IPS-NIHi11 (cell line): ENCODE data around the gene TMEM207.

ENCODE experiments used
- DNase-seq: peaks from one replicate; pipeline ENCODE4 v3.0.0; 2012; ENCODE audit warnings: mixed read lengths, low spot score

The TMEM207 gene

DNA sequence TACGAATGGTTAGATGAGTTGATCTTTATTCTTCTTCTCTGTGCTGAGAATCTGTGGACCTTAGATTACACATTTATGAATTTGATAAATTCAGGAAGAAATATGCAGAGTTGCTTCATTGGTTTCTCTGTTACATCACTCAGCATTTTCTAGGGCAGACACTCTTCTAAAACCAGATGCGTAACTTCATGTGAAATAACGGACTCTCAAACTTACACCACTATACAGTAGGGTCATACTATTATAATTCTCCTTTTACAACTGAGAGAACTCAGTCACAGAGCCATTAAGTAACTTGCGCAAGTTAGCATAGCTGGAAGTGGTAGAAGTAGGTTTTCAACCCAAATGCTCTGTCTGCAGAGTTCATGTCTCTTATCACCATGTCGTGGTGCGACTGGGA lies 5.7 kb downstream of the TMEM207 start:
- DNase-seq = no peak

DNA sequence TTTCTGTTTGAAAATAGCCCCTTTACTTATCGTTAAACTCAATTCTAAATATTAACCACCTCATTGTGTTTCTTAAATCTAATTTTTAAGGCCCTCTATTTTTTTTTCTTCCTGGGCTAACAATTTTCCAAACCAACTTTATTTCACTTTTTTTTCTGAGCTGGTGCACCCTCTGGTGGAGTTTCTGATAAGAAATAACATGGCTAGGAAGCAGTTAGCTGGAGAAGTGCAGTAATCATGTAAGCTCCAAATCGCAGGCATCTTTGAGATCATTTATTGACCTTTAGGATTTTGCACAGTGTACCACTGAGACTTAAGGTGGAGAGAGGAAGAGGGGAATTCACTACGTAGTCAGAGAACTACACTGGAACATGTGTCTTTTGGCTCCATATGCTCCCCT lies 6.4 kb downstream of the TMEM207 start:
- no peak for DNase-seq

DNA sequence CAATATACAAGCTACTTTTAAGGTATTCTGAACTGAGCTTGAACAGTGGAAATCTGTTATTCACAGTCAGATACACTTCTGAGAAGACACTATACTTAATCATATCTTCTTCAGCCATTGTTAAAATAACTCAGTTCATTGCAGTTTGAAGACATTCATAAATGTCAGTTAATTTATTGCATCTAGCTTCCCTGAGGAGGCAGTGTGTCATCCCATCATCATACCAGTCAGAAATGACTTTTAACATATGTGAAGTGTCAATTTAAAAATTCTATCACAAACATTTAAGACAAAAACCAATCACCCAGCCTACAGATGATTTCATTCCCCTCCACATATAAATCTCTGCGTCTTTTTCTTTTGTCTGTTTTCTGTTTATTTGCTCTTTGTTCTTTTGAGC lies 7.5 kb downstream of the TMEM207 start:
- DNase-seq = no peak

DNA sequence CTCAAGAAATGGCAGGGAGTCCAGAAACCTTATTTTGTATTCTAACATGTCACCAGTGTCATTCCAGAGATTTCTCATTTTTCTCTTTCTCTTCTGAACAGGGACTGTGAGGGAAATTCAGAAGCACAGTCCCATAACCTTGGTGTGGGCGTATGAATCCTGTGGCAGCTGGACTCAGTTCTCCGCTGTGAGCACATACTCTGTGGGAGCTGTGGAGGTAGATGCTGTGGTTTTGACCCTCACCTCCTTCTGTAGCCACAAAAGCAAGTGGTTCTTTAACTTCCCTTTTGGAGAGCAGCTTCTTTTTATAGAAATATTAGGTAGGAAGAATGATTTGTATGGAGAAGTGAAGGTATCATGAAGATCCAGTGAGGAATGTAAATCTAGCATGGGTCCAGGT lies 13.4 kb downstream of the TMEM207 start:
- no peak for DNase-seq

DNA sequence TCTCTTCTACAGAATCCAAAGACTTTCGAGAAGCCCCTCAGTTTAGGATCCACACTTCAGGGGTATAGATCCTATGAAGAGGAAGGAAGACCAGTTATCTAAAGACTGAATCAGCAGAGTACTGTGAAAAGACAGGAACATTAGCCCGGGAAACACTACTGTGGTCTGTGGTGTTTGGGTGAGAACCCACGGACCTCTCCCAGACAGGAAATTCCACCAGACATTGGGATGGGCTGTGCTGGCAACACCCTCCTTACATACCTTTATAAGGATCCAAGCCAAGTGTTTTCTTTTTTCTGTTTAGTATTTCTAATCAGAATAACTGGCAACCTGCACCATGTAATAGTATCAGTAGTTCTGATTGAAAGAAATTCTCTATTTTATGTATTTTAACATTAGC lies 14.1 kb downstream of the TMEM207 start:
- DNase-seq = no peak

DNA sequence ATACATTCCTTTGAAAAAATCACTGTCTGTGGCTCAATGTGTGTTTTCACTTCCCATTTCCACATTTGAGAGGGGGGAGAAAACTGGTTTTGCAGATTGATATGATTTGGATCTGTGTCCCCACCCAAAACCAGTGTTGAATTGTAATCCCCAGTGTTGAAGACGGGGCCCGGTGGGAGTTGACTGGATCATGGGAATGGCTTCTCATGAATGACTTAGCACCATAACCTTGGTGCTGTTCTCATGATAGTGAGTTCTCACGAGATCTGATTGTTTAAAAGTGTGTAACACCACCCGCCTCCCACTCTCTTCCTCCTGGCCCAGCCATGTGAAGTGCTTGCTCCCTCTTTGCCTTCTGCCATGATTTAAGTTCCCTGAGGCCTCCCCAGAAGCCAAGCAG lies 16.1 kb downstream of the TMEM207 start:
- no peak for DNase-seq

DNA sequence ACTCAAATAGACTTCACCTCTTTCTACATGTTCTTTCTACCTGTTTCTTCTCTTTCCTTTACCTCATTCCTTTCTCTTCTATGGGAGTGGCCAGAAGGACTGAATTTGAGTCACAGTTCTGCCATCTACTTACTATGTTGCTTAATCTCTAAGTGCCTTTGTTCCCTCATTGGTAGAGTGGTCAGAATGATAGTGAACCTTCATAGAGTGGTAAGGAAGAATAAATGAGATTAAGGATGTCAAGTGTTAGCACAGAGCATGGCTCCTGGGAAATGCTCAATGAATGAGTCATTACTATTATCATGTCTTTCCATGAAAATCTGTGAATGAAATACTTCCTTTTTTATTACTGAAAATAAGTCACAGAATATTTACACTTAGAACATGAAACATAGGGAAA lies 17.5 kb downstream of the TMEM207 start:
- DNase-seq = no peak

DNA sequence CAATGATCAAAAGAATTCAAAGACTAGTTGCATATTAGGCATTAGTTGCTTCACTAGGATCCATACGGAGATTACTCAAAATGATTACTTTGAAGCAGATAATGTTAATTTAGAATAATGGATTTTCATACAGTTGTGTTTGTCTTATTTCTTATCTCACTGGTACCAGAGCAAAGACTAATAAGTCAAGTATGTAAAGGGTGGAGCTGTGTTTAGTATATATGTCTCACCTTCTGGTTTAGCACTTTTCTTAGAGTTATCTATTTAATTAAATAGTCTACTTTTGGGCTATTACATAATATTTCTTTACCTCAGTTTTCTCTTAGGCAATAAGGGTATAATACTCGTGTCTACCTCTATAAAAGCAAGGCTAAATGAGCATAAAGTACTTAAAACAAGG lies 18.8 kb downstream of the TMEM207 start:
- no peak for DNase-seq

DNA sequence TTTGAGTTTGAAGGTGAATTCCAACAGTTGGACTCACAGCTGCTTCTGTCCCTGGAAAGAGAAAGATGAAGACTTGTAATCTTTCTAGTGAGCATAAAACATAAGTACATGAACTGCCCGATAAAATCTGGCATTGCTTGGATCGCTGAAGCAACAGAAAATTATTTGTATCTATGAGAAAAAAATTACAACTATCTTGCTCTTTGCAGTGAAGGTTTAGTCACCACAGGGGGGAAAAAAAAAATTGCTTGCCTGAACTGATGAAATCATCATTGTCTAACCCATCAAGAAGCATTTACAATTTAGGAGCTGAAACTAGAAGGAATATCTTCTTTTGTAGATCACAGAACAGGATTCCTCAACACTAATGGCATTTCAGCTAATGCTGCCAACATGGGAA lies 20.0 kb downstream of the TMEM207 start:
- no peak for DNase-seq

DNA sequence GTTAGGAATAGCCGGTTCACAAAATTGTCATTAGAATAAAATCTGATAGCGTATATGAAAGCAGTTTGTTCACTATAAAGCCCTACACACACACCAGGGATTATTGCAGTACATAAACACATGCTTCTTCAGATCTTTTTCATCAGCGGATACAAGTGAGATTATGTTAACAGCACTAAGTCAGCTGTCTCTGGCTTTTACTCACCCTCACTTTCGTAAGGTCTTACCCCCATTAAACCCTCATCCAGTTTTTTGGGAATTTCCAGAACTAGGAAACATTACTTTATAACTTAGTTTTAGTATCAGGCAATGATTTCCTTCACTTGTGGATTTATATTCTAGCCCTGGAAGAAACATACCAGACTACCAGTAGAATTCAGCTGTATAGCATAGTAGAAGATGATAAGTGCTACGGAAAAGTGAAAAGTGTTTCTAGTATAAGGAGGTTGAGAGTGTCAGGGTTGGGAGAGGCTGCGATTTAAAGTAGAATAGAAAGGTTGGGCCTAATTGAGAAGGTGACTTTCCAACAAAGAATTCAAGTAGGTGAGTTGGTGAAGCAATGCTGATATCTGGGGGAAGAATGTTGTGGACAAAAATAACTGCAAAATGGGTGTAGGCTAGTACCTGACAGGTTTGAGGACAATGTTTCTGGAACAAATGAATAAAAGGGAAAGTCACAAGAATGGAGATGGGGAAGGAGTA lies 22.7 kb downstream of the TMEM207 start:
- no peak for DNase-seq

DNA sequence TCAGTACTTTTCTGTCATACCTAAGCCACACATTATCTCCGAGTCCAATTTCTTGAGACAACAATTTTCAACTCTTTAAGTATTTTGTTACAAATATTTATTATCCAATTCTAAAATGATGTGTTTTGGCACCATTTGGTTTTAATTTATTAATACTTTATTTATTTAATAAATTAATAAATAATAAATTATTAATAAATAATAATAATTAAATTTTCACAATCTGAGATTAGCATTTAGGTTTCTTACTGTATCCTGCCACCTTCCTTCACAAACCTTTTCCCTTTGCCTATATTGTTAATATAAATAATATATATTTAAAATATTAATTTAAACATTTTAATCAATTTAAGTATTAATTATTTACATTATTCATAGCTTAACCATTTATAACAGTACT lies 23.9 kb downstream of the TMEM207 start:
- no peak for DNase-seq

DNA sequence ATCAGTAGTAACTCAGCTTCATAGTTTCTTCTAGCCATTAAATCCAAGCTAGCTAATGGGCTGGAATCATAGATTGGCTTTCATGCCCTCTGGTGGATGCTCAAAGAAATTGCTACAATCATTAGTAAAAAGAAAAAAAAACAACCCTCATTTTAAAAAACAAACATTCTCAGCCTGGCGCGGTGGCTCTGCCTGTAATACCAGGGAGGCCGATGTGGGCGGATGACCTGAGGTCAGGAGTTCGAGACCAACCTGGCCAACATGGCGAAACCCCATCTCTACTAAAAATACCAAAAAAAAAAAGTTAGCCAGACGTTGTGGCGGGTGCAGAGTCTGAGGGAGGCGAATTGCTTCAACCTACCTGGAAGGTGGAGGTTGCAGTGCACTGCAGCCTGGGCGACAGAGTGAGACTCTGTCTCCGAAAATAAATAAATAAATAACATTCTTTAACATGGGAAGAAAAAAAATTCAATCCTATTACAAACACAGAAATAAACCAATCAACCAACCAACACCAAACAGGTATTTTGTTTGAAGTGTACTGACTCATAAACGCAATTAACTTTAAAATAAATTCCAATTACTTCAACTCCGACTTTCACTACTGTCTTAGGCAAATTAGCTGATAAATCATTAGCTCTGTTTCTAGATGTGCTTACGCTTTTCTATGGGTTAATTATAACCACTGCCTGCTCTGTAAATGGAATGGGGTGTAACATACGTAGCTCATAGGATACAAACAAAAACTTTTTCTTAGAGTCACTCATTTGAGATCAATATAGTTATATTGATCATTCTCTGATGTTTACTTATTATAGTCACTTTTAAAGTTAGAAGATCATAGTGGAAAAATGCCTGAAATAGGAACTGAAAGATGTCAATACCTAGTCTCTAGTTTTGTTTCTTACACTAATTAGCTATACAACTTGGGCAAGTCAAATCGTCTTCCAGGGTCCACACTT lies 24.9 kb downstream of the TMEM207 start:
- peak; percentile 60 for DNase-seq

DNA sequence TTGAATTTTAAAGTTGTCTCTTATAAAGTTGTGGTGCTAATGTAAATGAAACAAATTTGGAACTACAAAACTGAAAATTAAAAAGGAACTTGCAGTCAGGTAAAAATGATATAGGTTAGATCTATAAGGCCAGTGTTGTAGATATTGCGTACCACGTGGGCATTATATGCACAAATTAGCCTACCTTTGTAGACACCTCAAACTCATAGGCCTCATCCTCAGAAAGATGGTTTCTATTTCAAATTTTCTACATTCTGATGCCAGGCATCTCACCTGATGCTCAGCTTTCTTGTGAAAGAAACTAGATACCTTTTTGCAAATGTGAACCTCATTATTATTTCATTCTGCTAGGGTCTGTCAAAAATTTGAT lies 25.6 kb downstream of the TMEM207 start:
- no peak for DNase-seq

DNA sequence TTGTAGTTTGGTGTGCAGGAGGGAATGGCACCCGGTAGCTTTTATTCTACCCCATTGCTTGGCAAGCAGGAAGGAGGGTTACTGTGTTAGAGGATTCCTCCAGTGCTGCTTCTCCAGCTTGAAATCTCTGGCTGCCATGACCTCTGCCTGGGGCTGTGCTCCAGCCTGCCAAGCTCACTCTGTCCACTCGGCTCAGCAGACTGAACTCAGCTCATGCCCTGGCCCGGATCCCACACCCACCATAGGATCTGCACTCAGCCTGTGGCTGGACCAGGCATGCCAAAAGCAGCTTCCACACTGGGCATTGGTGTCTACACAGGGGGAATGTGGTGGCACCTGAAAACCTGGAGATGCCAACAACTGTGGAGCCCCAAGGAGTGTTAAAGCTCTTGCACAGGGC lies 35.4 kb downstream of the TMEM207 start:
- DNase-seq = no peak

DNA sequence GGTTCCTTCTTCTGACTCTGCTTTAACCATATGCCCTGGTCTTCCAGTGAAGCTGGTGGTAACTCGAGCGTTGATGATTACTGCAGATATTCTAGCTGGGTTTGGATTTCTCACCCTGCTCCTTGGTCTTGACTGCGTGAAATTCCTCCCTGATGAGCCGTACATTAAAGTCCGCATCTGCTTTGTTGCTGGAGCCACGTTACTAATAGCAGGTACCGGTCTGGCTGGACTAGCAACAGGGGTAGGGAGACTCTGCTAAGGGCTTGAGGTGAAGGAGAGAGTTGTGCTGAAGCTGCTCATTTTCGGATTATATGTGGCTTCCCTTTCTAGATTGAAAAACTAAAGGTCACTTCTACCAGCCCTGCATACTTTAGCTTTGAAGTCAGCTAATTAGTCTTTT lies 45.0 kb downstream of the TMEM207 start:
- DNase-seq = no peak

DNA sequence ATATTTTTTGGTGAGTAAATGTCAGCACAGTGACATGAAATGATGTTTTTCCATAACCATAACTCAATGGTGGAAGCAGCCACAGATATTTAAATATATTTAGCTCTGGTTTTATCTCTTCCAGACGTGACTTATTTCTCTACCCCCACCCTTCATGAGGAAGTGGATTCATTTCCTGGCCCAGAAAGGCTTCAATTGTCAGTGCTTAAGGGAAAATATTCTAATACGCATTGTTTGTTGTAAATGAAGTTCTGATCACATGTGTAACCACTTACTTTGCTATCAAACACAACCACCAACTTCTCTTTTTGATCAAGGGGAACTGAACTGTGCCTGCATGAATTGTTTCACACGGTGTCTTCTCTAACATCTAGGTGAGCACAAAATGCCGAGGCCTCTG lies 47.7 kb downstream of the TMEM207 start:
- DNase-seq = no peak

DNA sequence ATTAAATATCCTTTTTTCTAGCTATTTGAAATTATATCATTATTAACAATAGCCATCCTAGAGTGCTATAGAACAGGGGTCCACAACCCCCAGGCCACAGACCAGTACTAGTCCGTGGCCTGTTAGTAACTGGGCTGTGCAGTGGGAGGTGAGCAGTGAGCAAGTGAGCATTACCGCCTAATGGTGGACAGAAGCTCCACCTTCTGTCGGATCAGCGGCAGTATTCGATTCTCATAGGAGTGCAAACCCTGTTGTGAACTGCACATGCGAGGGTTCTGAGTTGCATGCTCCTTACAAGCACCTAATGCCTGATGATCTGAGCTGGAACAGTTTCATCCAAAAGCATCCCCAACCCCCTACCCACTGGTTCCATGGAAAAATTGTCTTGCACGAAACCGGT lies 50.0 kb downstream of the TMEM207 start:
- no peak for DNase-seq

DNA sequence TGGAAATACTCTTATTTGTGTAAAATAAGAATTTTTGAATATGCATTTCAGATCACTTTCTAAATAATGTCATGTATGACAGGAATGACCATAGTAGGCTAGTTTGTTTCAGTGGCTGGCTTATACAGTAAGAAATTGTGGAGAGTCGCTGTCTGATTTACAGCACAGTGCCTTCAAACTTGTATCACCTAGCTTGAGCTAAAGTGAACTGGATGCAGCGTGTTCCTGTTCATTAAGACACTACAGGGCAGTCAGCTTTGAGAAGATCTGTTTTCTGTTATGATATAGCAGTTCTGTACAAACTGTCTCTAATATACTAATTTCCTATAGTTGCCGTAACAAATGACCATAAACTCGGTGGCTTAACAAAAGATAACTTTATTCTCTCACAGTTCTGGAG lies 51.8 kb downstream of the TMEM207 start:
- no peak for DNase-seq

DNA sequence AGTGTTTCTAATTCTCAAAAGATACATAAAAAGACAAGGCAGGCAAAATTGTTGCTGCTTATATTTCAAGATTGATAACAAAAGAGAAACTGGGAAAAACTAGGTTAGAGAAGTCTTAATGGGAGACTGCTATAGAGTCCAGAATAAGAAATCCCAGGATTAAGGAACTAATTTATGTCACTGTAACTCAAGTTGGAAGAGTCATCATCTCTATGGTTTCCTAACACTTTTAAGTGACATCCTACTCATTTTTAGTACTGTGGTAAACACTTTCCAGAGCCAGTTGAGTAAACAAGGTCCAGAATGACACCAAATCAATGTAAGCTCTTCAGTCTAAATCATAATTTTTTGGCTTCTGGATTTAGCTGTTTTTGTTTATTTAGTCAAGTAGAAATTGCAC lies 53.7 kb downstream of the TMEM207 start:
- no peak for DNase-seq

DNA sequence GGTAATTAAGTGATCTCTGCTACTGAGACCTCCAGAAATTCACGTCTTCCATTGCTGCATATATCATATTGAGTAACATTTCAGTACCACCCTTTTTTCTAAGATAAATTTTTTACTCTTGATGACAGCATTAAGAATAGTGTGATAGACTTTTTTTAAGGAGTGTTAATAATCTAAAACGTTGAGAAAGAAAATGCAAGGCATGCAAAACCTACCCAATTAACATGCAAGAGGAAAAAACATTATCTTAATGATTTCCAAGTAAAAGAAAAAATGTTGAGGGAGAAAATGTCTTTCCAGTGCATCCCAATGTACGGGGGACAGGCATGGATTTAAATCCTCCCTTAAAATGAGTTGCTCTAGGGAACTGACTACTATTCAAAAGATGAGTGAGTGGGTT lies 61.0 kb downstream of the TMEM207 start:
- DNase-seq = no peak

DNA sequence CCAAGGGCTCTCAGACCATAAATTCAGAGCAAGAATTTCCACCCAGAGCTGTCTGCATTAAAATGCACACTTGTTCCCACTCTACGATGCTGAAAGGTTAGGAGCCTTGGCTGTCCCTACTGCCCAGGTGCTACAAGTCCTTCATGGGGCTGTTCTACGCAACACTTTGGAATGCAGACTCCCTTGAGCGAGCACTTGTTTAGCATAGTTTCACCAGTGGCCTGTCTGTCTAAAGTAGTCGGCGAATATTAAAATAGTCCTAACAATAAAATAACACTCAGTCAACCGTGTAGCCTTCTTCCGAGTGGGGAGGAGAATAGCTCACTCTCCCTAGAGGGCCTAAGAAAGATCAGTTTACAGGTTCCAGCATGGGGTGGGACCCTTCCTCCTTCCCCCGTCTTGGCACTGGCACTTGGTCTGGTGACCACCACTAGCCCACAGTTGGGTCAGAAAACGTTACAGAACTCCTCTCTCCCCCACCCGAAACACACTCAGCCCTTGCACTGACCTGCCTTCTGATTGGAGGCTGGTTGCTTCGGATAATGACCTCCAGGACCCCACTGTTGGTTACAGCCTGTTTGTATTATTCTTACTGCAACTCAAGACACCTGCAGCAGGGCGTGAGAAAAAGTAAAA lies 62.0 kb downstream of the TMEM207 start, which contains the start of gene CLDN16:
Gene CLDN16 (plus strand): TSS at position 586 of the 636 bp plus-strand sequence. CDS start 167 bp downstream, outside the sequence.
- peak; percentile 50 for DNase-seq

DNA sequence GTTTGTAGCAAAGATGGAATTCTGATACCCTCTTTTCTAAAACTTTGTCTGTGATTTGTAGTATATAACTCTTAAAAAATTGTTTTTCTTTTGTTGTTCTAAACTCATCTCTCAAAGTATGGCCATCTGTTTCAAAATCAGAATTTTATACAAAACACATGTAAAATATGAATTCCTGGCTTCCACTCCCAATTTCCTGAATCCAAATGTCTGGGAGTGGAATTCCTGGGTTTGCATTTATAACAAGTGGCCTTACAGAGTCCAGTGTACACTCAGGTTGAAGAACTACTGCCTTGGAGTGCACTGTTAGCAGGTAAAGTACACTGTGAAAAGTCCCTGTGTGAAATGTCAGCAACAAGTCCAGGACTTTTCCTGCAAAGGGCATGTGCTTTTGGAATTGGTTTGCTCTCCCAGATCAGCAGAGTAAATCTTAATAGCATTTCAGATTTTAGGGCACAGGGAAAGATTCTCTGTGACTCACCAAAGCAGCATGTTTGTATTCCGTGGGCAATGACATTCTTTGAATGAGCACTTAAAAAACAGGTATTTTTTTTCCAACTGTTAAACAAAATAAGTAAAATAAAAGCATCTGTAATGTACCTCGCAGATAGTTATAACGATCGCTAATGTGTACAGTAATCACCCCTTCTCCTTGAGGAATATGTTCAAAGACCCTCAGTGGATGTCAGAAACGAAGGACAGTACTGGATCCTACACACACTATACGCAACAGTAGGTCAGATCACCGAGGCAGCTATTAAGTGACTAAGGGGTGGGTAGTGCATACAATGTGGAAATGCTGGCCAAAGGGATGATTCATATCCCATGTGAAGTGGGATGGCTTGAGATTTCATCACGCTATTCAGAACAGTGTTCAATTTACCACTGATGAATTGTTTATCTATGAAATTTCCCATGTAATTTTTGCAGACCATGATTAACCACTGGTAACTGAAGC lies 63.7 kb downstream of the TMEM207 start:
- DNase-seq = no peak
